SH-SY5Y (cell line): Measurements from ENCODE around the gene KCNJ13.

ENCODE experiments used
- GATA2 ChIP-seq: IDR thresholded peaks from 2 replicates; pipeline ENCODE4 v1.6.1; 2011; ENCODE audit warnings: mild to moderate bottlenecking, low read depth, low read length
- GATA3 ChIP-seq: IDR thresholded peaks from 2 replicates; pipeline ENCODE4 v1.6.1; 2011; ENCODE audit warnings: low read depth, mild to moderate bottlenecking, low read length, moderate library complexity

KCNJ13 gene

DNA sequence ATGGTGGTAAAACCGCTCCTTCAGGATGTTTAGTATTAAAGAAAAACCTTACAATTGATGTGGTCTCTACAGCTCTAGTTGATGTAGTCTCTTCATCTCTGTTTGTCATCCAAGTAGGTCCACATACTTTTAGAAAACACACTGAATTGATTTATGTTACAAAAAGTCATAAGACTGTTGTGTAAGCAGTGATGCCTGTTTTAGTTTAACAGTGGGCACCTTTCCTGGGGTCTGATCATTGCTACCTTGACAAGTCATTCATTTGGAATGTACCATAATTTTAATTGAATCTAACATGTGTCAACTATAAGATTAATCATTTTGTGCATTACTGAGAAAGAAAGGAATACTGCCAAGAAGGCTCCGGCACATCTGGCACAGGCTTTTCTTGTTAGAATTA lies 44.9 kb downstream of the KCNJ13 start:
- TF ChIP-seq GATA3, result no peak
- TF ChIP-seq GATA2, result no peak

DNA sequence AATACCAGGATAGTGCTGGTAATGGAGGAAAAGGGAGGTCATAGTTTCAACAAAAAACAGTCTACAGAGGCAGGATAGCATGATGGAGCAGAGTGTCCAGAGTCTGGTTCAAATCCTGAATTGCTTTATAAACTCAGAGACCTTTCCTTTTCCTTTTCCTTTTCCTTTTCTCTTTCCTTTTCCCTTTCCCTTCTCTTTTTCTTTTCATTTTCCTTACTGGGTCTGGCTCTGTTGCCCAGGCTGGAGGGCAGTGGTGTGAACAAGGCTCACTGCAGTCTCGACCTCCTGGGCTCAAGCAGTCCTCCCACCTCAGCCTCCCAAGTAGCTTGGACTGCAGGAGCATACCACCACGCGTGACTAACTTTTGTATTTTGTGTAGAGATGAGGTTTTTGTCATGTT lies 47.6 kb downstream of the KCNJ13 start:
- TF ChIP-seq GATA3, result no peak
- TF ChIP-seq GATA2, result no peak

GRCh38 chr2:232723027-232723426 lies 53.3 kb downstream of the KCNJ13 start:
- no peak for TF ChIP-seq GATA3
- no peak for TF ChIP-seq GATA2

- TF ChIP-seq GATA2 (no peak), GATA3 (no peak)
Observed at GRCh38 chr2:232721882-232722281, 54.5 kb downstream of the KCNJ13 start.

- no peak for TF ChIP-seq GATA2
- TF ChIP-seq GATA3, result no peak
Observed at GRCh38 chr2:232721261-232721660, 55.1 kb downstream of the KCNJ13 start.
